ENCODE results near the gene BAIAP2L1.

GRCh38 chr7:98378210-98378819 is 22.6 kb downstream of the BAIAP2L1 start:
- no peak for TF ChIP-seq MYC (IDR thresholded peaks at IDR 0.05; ENCODE audit: low read depth, low read length)
- TF ChIP-seq EZH2 (IDR thresholded peaks at IDR 0.05; ENCODE audit: borderline replicate concordance, low read depth, low read length, severe bottlenecking), result no peak
- TF ChIP-seq POLR2AphosphoS5 (IDR thresholded peaks at IDR 0.05; ENCODE audit: insufficient read depth, low read depth, low read length), result no peak
- TF ChIP-seq, protein P1, sequence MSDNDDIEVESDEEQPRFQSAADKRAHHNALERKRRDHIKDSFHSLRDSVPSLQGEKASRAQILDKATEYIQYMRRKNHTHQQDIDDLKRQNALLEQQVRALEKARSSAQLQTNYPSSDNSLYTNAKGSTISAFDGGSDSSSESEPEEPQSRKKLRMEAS (IDR thresholded peaks at IDR 0.05; ENCODE audit: insufficient read depth, insufficient read length), result no peak
- TF ChIP-seq, protein P2, sequence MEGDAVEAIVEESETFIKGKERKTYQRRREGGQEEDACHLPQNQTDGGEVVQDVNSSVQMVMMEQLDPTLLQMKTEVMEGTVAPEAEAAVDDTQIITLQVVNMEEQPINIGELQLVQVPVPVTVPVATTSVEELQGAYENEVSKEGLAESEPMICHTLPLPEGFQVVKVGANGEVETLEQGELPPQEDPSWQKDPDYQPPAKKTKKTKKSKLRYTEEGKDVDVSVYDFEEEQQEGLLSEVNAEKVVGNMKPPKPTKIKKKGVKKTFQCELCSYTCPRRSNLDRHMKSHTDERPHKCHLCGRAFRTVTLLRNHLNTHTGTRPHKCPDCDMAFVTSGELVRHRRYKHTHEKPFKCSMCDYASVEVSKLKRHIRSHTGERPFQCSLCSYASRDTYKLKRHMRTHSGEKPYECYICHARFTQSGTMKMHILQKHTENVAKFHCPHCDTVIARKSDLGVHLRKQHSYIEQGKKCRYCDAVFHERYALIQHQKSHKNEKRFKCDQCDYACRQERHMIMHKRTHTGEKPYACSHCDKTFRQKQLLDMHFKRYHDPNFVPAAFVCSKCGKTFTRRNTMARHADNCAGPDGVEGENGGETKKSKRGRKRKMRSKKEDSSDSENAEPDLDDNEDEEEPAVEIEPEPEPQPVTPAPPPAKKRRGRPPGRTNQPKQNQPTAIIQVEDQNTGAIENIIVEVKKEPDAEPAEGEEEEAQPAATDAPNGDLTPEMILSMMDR (IDR thresholded peaks at IDR 0.05; ENCODE audit: extremely low read depth in 1 of 2, insufficient read depth in 1 of 2, low read depth in 1 of 2, low read length in 2 of 2), result no peak
- no peak for TF ChIP-seq POLR2A (IDR thresholded peaks at IDR 0.05; ENCODE audit: low read depth, low read length)
- TF ChIP-seq JUN (IDR thresholded peaks at IDR 0.05; ENCODE audit: borderline replicate concordance, insufficient read depth, insufficient read length, low read depth), result no peak

Measured in endothelial cell of umbilical vein (primary cell).